ENCODE measurements around the gene NFIX.

Gene NFIX

DNA sequence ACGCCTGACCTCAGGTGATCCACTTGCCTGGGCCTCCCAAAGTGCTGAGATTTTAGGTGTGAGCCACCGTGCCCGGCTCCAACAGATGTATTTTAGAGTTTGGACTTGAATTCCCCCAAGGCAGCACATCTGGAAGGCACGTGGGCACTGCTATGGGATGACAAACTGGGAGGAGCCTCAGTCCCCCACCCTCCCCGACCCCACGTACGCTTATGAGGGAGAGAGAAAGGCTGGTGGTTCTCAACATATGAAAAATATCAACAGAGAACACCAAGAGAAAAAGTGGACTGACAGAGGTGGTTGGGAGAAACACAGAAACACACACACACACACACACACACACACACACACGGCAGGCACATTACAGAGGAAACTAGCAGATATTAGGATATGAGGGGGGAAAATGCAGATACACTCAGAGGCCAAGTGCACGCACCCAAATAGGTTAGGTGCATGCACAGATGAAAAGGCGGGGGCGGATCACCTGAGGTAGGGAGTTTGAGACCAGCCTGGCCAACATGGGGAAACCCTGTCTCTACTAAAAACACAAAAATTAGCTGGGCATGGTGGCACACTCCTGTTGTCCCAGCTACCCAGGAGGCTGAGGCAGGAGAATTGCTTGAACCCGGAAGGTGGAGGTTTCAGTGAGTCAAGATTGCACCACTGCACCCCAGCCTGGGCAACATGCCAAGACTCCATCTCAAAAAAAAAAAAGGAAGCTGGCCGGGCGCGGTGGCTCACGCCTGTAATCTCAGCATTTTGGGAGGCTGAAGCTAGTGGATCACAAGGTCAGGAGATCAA lies 151.7 kb downstream of the NFIX start:
- TF ChIP-seq, protein P1, sequence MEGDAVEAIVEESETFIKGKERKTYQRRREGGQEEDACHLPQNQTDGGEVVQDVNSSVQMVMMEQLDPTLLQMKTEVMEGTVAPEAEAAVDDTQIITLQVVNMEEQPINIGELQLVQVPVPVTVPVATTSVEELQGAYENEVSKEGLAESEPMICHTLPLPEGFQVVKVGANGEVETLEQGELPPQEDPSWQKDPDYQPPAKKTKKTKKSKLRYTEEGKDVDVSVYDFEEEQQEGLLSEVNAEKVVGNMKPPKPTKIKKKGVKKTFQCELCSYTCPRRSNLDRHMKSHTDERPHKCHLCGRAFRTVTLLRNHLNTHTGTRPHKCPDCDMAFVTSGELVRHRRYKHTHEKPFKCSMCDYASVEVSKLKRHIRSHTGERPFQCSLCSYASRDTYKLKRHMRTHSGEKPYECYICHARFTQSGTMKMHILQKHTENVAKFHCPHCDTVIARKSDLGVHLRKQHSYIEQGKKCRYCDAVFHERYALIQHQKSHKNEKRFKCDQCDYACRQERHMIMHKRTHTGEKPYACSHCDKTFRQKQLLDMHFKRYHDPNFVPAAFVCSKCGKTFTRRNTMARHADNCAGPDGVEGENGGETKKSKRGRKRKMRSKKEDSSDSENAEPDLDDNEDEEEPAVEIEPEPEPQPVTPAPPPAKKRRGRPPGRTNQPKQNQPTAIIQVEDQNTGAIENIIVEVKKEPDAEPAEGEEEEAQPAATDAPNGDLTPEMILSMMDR (conservative IDR thresholded peaks at IDR 0.05; ENCODE audit: low read depth, low read length), result no peak
- Histone ChIP-seq H3K36me3 (ENCODE audit: insufficient read depth) (no peaks in the 10 kb centered on the region), H3K9ac (no peak overlapping the region), H3K27me3 (ENCODE audit: insufficient read depth, low read depth) (no peaks in the 10 kb centered on the region), H4K20me1 (ENCODE audit: insufficient read depth) (no peaks in the 10 kb centered on the region), H3K4me3 (IDR thresholded peaks at IDR 0.05; ENCODE audit: insufficient read depth, low read depth, low read length) (no peak overlapping the region), H3K4me2 (no peak overlapping the region), H2AFZ (ENCODE audit: low read depth) (no peak overlapping the region), H3K79me2 (ENCODE audit: insufficient read depth, low read depth) (no peaks in the 10 kb centered on the region), H3K27ac (no peak overlapping the region), H3K4me1 (ENCODE audit: low read depth, poor library complexity, severe bottlenecking) (no peaks in the 10 kb centered on the region)
